Fibroblast of skin of scalp (primary cell): ENCODE results near the gene RPS17.
"Not testable (repeated sequence)": the region's sequence is repeated elsewhere in the genome, so short reads cannot be mapped to it uniquely, and the experiment has no call there.

Experiments used
- DNase-seq: peaks from one replicate; pipeline ENCODE4 v3.0.0-alpha.2; 2013

Gene RPS17

DNA sequence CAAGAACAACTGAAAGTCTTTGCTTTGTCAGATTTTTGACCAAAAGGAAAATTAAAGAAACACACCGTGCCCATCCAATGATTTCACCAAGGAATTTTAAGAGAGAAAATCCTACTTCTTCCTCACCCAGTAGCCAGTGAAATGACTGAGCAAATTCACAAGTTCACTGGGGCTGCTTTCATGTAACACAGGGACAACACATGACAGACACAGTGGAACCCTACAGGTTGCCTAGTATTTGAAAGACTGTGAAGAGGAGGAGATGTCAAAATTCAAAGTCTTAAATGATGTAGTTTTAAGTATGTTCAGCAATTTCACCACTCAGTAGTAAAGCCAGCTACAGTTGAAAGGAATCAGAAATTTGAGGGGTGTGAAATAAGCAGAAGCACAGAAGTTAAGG is 33.2 kb downstream of the RPS17 start:
- DNase-seq, result not testable (repeated sequence)

DNA sequence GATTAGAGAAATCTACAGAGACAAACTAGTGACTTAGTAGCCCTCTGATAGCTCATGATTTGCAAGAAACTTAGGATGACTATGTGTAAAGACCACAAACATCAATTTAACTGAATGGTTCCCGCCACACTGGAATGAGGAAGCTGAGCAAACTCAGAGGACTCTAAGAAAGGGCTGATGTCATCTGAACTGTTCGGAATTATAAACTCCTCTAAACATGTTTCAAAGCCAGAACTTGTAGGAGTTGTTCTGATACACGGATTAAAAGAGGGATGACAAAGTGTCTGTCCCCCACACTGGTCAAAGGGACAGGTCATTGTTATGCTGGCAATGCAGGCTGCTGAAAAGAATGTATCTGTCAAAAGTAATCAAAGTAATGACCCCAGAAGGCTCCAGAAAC is 34.4 kb downstream of the RPS17 start:
- DNase-seq, result not testable (repeated sequence)

- not testable (repeated sequence) for DNase-seq
Observed at GRCh38 chr15:82504074-82504473, 36.2 kb downstream of the RPS17 start.

GRCh38 chr15:82502700-82503339 is 37.4 kb downstream of the RPS17 start:
- not testable (repeated sequence) for DNase-seq

GRCh38 chr15:82500772-82501171 is 39.5 kb downstream of the RPS17 start:
- DNase-seq, result not testable (repeated sequence)

DNA sequence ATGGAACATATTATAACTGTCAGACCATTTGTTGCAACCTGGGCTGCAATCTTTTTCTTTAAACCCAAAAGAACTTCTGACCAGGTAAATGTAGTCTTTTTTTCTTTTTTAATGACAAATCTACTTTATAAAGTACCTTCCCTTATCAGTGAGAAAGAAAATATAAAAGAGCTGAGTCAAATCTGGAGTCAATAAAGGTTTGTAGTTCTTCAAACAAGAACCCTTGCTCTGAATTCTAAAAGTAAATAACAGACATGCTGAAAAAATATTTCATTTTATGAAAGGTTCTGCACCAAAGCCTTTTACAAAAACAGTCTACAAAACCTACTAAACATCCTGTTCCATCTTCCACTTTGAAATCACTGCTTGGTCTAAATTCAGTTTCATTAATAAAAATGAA is 42.3 kb downstream of the RPS17 start:
- not testable (repeated sequence) for DNase-seq

DNA sequence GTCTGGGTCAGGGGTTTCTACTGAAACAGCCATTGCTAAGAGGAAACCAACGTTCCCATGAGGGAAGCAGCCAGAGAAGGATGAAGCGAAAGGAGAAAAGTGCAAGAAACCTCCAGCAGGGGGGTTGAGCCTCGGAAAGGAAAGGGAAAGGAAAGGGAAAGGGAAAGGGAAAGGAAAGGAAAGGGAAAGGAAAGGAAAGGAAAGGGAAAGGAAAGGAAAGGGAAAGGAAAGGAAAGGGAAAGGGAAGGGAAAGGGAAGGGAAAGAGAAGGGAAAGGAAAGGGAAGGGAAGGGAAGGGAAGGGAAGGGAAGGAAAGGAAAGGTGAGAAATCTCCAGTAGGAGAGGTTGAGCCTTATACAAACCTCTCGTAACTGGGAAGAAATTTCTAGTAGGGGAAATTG is 52.0 kb downstream of the RPS17 start:
- not testable (repeated sequence) for DNase-seq

GRCh38 chr15:82487045-82487444 is 53.2 kb downstream of the RPS17 start:
- DNase-seq, result not testable (repeated sequence)
